GM23338 (cell line): ENCODE measurements around the gene BICDL2. TPM values are rescaled to one million over a fixed set of nuclear protein-coding genes. Genes with fewer than 3 reads are reported as not detected.

Experiments
- ATAC-seq: fragments of 200-7000 bp; cut with Tn5 transposase; 3 replicates; pipeline ENCODE4 v1.9.1; 2020
- DNase-seq: peaks from one replicate; pipeline ENCODE4 v3.0.0-alpha.2; 2015; ENCODE audit warnings: low spot score
- H2AFZ ChIP-seq: fragments of 200-600 bp; sonication (generic); 2 replicates; pipeline ENCODE4 v1.8.0; 2016; ENCODE audit warnings: antibody characterized with exemption, mild to moderate bottlenecking, moderate library complexity
- H3F3A ChIP-seq: fragments of 200-600 bp; sonication (generic); replicated peaks from 2 replicates; pipeline ENCODE4 v1.8.0; 2017; ENCODE audit warnings: antibody characterized with exemption, mixed run types, low read depth
- H3K27ac ChIP-seq: fragments of 200-600 bp; sonication (generic); 2 replicates; pipeline ENCODE4 v1.6.1; 2016; ENCODE audit warnings: low read depth
- H3K27me3 ChIP-seq: fragments of 200-600 bp; sonication (generic); 2 replicates; pipeline ENCODE4 v1.8.0; 2016; ENCODE audit warnings: mild to moderate bottlenecking, mixed run types, moderate library complexity; ENCODE audit not compliant: insufficient read depth
- H3K36me3 ChIP-seq: fragments of 200-600 bp; sonication (generic); 2 replicates; pipeline ENCODE4 v1.8.0; 2016; ENCODE audit warnings: mild to moderate bottlenecking; ENCODE audit not compliant: insufficient read depth
- H3K4me1 ChIP-seq: fragments of 200-600 bp; sonication (generic); 2 replicates; pipeline ENCODE4 v1.8.0; 2016; ENCODE audit warnings: mild to moderate bottlenecking, moderate library complexity; ENCODE audit not compliant: insufficient read depth
- H3K4me2 ChIP-seq: fragments of 200-600 bp; sonication (generic); 2 replicates; pipeline ENCODE4 v1.7.1; 2017; ENCODE audit warnings: mixed run types
- H3K4me3 ChIP-seq: fragments of 200-600 bp; sonication (generic); 2 replicates; pipeline ENCODE4 v1.6.1; 2016; ENCODE audit warnings: mixed run types
- H3K79me2 ChIP-seq: fragments of 200-600 bp; sonication (generic); replicated peaks from 2 replicates; pipeline ENCODE4 v1.8.0; 2017; ENCODE audit warnings: mild to moderate bottlenecking; ENCODE audit not compliant: insufficient read depth
- H3K9me2 ChIP-seq: fragments of 200-600 bp; sonication (generic); 2 replicates; pipeline ENCODE4 v1.8.0; 2017; ENCODE audit not compliant: insufficient read depth
- H4K20me1 ChIP-seq: fragments of 200-600 bp; sonication (generic); replicated peaks from 2 replicates; pipeline ENCODE4 v1.8.0; 2017; ENCODE audit warnings: mild to moderate bottlenecking; ENCODE audit not compliant: insufficient read depth
- H3K27ac Mint-ChIP-seq: 2 replicates; pipeline ENCODE4 v1.8.0; 2020; ENCODE audit warnings: inconsistent platforms, mild to moderate bottlenecking, moderate library complexity, mixed read lengths
- H3K27me3 Mint-ChIP-seq: 3 replicates; pipeline ENCODE4 v1.8.0; 2022; ENCODE audit warnings: low read depth, mild to moderate bottlenecking, moderate library complexity, mixed read lengths, inconsistent platforms; ENCODE audit not compliant: insufficient read depth, poor library complexity
- H3K36me3 Mint-ChIP-seq: 3 replicates; pipeline ENCODE4 v1.8.0; 2021; ENCODE audit warnings: low read depth, mild to moderate bottlenecking, inconsistent platforms, moderate library complexity, mixed read lengths
- H3K4me1 Mint-ChIP-seq: 3 replicates; pipeline ENCODE4 v1.8.0; 2020; ENCODE audit warnings: mild to moderate bottlenecking, inconsistent platforms, mixed read lengths
- H3K4me3 Mint-ChIP-seq: 3 replicates; pipeline ENCODE4 v1.8.0; 2021; ENCODE audit warnings: moderate library complexity, mild to moderate bottlenecking, inconsistent platforms, mixed read lengths
- H3K9me3 Mint-ChIP-seq: 3 replicates; pipeline ENCODE4 v1.8.0; 2020; ENCODE audit warnings: moderate library complexity, mild to moderate bottlenecking, inconsistent platforms, mixed read lengths
- CREB1 ChIP-seq: fragments of 250-450 bp; sonication (Bioruptor Pico); IDR thresholded peaks from 2 replicates; pipeline ENCODE4 v1.5.0; 2020; ENCODE audit warnings: low read depth, mild to moderate bottlenecking, moderate library complexity
- EZH2 ChIP-seq: fragments of 200-600 bp; sonication (generic); IDR thresholded peaks from one replicate; pipeline ENCODE4 v1.8.0; 2017; ENCODE audit warnings: antibody characterized with exemption, mild to moderate bottlenecking, low read depth; ENCODE audit not compliant: unreplicated experiment
- EZH2phosphoT487 ChIP-seq: fragments of 200-600 bp; sonication (generic); IDR thresholded peaks from one replicate; pipeline ENCODE4 v1.8.1; 2018; ENCODE audit warnings: antibody characterized with exemption; ENCODE audit not compliant: unreplicated experiment
- JUNB ChIP-seq: IDR thresholded peaks from one replicate; pipeline ENCODE4 v1.6.1; 2016; ENCODE audit warnings: antibody characterized with exemption; ENCODE audit not compliant: unreplicated experiment
- NANOG ChIP-seq: IDR thresholded peaks from 2 replicates; pipeline ENCODE4 v1.6.1; 2016; ENCODE audit warnings: antibody characterized with exemption, borderline replicate concordance
- POLR2AphosphoS5 ChIP-seq: IDR thresholded peaks from 2 replicates; pipeline ENCODE4 v1.6.1; 2016; ENCODE audit warnings: antibody characterized with exemption, low read depth
- STAT1 ChIP-seq: IDR thresholded peaks from one replicate; pipeline ENCODE4 v1.6.1; 2016; ENCODE audit warnings: antibody characterized with exemption; ENCODE audit not compliant: unreplicated experiment
- ZNF114 ChIP-seq: fragments of 250-450 bp; sonication (Bioruptor Pico); IDR thresholded peaks from 2 replicates; pipeline ENCODE4 v1.5.0; 2020; ENCODE audit warnings: mild to moderate bottlenecking, moderate library complexity
- ZNF331 ChIP-seq: fragments of 250-450 bp; sonication (Bioruptor Pico); IDR thresholded peaks from 2 replicates; pipeline ENCODE4 v1.5.0; 2020; ENCODE audit warnings: low read depth, mild to moderate bottlenecking, moderate library complexity
- polyA plus RNA-seq: library from polyadenylated mRNA; unstranded; fragments of >200 nt; fragmentation: Nextera tagmentation; extraction: Ambion mirVana; gene quantifications from 2 replicates; pipeline ENCODE4 v1.2.1, GENCODE V29; 2016
- total RNA-seq: library from RNA; depleted of rRNA; stranded (reverse); fragments of >200 nt; shearing (Covaris generic); gene quantifications from 2 replicates; pipeline ENCODE4 v1.2.3, GENCODE V29; 2014
- TF ChIP-seq, protein P1 (sequence below): fragments of 250-450 bp; sonication (Bioruptor Pico); IDR thresholded peaks from 2 replicates; pipeline ENCODE4 v1.5.0; 2020; ENCODE audit warnings: mild to moderate bottlenecking, moderate library complexity
- TF ChIP-seq, protein P2 (sequence below): IDR thresholded peaks from one replicate; pipeline ENCODE4 v1.6.1; 2018; ENCODE audit warnings: antibody characterized with exemption; ENCODE audit not compliant: unreplicated experiment
- TF ChIP-seq, protein P3 (sequence below), 2 experiments: fragments of 200-600 bp in 1 of 2; sonication (generic) in 1 of 2; conservative IDR thresholded peaks; 2 replicates each; pipeline versions ENCODE4 v1.5.1 to v1.6.1; 2016 to 2017; ENCODE audit warnings: antibody characterized with exemption in 2 of 2, low read depth in 2 of 2, mild to moderate bottlenecking in 2 of 2, moderate library complexity in 1 of 2
- TF ChIP-seq, protein P4 (sequence below): IDR thresholded peaks from 2 replicates; pipeline ENCODE4 v1.6.1; 2016; ENCODE audit warnings: antibody characterized with exemption

BICDL2 gene
- total and polyA plus RNA-seq, 2 experiments from 2014 or later, result 12.7 to 18.4 TPM

DNA sequence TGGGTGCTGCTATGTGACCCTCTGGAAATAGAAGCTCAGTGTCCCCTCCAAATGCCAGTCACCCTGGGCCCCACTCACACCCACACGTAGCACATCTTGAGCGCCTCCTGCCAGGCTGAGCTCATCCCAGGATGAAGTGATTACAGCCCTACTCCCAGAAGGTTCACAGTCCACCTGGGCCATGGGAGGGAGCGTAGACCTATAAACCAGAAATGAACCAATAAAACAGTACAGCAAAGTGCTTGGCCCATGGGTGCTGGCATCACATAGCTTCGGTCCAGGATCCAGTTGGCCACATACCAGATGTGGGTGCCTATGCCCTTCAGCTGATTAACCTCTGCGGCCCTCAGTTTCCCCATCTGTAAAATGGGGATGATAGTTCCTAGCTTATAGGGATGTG, 2.2 kb upstream of the BICDL2 start:
- no peaks in the 10 kb centered on the region for H3K9me2 ChIP-seq
- H3K36me3 ChIP-seq, result no peaks in the 10 kb centered on the region
- Mint-ChIP-seq H3K4me3 (no peak overlapping the region), H3K27me3 (peaks cover 14% of the 10 kb centered on the region), H3K36me3 (peaks cover 14% of the 10 kb centered on the region), H3K27ac (no peak overlapping the region), H3K4me1 (peaks cover 22% of the 10 kb centered on the region), H3K9me3 (peaks cover 4% of the 10 kb centered on the region; the same call in 1 of the 3 replicates)
- peaks cover 14% of the 10 kb centered on the region; the same call in 1 of the 2 replicates for H3F3A ChIP-seq
- TF ChIP-seq STAT1 (no peak), EZH2 (no peak), EZH2phosphoT487 (no peak), ZNF331 (no peak), ZNF114 (CRISPR knock-in tag) (no peak), CREB1 (CRISPR knock-in tag) (no peak), JUNB (no peak), NANOG (no peak), POLR2AphosphoS5 (no peak)
- TF ChIP-seq, protein P1, sequence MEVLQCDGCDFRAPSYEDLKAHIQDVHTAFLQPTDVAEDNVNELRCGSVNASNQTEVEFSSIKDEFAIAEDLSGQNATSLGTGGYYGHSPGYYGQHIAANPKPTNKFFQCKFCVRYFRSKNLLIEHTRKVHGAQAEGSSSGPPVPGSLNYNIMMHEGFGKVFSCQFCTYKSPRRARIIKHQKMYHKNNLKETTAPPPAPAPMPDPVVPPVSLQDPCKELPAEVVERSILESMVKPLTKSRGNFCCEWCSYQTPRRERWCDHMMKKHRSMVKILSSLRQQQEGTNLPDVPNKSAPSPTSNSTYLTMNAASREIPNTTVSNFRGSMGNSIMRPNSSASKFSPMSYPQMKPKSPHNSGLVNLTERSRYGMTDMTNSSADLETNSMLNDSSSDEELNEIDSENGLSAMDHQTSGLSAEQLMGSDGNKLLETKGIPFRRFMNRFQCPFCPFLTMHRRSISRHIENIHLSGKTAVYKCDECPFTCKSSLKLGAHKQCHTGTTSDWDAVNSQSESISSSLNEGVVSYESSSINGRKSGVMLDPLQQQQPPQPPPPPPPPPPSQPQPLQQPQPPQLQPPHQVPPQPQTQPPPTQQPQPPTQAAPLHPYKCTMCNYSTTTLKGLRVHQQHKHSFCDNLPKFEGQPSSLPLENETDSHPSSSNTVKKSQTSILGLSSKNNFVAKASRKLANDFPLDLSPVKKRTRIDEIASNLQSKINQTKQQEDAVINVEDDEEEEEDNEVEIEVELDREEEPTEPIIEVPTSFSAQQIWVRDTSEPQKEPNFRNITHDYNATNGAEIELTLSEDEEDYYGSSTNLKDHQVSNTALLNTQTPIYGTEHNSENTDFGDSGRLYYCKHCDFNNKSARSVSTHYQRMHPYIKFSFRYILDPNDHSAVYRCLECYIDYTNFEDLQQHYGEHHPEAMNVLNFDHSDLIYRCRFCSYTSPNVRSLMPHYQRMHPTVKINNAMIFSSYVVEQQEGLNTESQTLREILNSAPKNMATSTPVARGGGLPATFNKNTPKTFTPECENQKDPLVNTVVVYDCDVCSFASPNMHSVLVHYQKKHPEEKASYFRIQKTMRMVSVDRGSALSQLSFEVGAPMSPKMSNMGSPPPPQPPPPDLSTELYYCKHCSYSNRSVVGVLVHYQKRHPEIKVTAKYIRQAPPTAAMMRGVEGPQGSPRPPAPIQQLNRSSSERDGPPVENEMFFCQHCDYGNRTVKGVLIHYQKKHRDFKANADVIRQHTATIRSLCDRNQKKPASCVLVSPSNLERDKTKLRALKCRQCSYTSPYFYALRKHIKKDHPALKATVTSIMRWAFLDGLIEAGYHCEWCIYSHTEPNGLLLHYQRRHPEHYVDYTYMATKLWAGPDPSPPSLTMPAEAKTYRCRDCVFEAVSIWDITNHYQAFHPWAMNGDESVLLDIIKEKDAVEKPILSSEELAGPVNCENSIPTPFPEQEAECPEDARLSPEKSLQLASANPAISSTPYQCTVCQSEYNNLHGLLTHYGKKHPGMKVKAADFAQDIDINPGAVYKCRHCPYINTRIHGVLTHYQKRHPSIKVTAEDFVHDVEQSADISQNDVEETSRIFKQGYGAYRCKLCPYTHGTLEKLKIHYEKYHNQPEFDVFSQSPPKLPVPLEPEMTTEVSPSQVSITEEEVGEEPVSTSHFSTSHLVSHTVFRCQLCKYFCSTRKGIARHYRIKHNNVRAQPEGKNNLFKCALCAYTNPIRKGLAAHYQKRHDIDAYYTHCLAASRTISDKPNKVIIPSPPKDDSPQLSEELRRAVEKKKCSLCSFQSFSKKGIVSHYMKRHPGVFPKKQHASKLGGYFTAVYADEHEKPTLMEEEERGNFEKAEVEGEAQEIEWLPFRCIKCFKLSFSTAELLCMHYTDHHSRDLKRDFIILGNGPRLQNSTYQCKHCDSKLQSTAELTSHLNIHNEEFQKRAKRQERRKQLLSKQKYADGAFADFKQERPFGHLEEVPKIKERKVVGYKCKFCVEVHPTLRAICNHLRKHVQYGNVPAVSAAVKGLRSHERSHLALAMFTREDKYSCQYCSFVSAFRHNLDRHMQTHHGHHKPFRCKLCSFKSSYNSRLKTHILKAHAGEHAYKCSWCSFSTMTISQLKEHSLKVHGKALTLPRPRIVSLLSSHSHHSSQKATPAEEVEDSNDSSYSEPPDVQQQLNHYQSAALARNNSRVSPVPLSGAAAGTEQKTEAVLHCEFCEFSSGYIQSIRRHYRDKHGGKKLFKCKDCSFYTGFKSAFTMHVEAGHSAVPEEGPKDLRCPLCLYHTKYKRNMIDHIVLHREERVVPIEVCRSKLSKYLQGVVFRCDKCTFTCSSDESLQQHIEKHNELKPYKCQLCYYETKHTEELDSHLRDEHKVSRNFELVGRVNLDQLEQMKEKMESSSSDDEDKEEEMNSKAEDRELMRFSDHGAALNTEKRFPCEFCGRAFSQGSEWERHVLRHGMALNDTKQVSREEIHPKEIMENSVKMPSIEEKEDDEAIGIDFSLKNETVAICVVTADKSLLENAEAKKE (CRISPR knock-in tag), result no peak
- TF ChIP-seq, protein P2, sequence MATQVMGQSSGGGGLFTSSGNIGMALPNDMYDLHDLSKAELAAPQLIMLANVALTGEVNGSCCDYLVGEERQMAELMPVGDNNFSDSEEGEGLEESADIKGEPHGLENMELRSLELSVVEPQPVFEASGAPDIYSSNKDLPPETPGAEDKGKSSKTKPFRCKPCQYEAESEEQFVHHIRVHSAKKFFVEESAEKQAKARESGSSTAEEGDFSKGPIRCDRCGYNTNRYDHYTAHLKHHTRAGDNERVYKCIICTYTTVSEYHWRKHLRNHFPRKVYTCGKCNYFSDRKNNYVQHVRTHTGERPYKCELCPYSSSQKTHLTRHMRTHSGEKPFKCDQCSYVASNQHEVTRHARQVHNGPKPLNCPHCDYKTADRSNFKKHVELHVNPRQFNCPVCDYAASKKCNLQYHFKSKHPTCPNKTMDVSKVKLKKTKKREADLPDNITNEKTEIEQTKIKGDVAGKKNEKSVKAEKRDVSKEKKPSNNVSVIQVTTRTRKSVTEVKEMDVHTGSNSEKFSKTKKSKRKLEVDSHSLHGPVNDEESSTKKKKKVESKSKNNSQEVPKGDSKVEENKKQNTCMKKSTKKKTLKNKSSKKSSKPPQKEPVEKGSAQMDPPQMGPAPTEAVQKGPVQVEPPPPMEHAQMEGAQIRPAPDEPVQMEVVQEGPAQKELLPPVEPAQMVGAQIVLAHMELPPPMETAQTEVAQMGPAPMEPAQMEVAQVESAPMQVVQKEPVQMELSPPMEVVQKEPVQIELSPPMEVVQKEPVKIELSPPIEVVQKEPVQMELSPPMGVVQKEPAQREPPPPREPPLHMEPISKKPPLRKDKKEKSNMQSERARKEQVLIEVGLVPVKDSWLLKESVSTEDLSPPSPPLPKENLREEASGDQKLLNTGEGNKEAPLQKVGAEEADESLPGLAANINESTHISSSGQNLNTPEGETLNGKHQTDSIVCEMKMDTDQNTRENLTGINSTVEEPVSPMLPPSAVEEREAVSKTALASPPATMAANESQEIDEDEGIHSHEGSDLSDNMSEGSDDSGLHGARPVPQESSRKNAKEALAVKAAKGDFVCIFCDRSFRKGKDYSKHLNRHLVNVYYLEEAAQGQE, result no peak
- TF ChIP-seq, protein P3, sequence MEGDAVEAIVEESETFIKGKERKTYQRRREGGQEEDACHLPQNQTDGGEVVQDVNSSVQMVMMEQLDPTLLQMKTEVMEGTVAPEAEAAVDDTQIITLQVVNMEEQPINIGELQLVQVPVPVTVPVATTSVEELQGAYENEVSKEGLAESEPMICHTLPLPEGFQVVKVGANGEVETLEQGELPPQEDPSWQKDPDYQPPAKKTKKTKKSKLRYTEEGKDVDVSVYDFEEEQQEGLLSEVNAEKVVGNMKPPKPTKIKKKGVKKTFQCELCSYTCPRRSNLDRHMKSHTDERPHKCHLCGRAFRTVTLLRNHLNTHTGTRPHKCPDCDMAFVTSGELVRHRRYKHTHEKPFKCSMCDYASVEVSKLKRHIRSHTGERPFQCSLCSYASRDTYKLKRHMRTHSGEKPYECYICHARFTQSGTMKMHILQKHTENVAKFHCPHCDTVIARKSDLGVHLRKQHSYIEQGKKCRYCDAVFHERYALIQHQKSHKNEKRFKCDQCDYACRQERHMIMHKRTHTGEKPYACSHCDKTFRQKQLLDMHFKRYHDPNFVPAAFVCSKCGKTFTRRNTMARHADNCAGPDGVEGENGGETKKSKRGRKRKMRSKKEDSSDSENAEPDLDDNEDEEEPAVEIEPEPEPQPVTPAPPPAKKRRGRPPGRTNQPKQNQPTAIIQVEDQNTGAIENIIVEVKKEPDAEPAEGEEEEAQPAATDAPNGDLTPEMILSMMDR (conservative IDR thresholded peaks at IDR 0.05; ENCODE audit: low read depth in 2 of 2), result no peak
- TF ChIP-seq, protein P4, sequence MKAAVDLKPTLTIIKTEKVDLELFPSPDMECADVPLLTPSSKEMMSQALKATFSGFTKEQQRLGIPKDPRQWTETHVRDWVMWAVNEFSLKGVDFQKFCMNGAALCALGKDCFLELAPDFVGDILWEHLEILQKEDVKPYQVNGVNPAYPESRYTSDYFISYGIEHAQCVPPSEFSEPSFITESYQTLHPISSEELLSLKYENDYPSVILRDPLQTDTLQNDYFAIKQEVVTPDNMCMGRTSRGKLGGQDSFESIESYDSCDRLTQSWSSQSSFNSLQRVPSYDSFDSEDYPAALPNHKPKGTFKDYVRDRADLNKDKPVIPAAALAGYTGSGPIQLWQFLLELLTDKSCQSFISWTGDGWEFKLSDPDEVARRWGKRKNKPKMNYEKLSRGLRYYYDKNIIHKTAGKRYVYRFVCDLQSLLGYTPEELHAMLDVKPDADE, result no peak
- DNase-seq (no peak), ATAC-seq (no peak)
- H3K4me3 ChIP-seq, result no peak overlapping the region
- peaks cover 21% of the 10 kb centered on the region; the same call in 1 of the 2 replicates for H3K4me1 ChIP-seq
- peaks cover 3% of the 10 kb centered on the region; the same call in 1 of the 2 replicates for H4K20me1 ChIP-seq
- H3K27ac ChIP-seq, result no peak overlapping the region
- peaks cover 2% of the 10 kb centered on the region; the same call in 1 of the 2 replicates for H3K27me3 ChIP-seq
- H3K79me2 ChIP-seq, result no peaks in the 10 kb centered on the region; the same call in 1 of the 2 replicates
- peak overlapping the region; percentile 65 for H3K4me2 ChIP-seq
- no peak overlapping the region for H2AFZ ChIP-seq
